Glutamatergic neuron (in vitro differentiated cells): ENCODE results near the gene HMX3. TPM values are rescaled to one million over a fixed set of nuclear protein-coding genes. Genes with fewer than 3 reads are reported as not detected.

Experiments
- DNase-seq: peaks from one replicate; pipeline ENCODE4 v3.0.0; 2022
- H3K27ac Mint-ChIP-seq: one replicate; pipeline ENCODE4 v1.8.0; 2020; ENCODE audit warnings: mild to moderate bottlenecking, mixed read lengths, inconsistent platforms; ENCODE audit not compliant: unreplicated experiment
- H3K27me3 Mint-ChIP-seq: one replicate; pipeline ENCODE4 v1.8.0; 2020; ENCODE audit warnings: mild to moderate bottlenecking, moderate library complexity, mixed read lengths, inconsistent platforms; ENCODE audit not compliant: unreplicated experiment
- H3K36me3 Mint-ChIP-seq: one replicate; pipeline ENCODE4 v1.8.0; 2020; ENCODE audit warnings: mild to moderate bottlenecking, mixed read lengths, inconsistent platforms; ENCODE audit not compliant: unreplicated experiment
- H3K4me1 Mint-ChIP-seq: one replicate; pipeline ENCODE4 v1.8.0; 2020; ENCODE audit warnings: mild to moderate bottlenecking, low read depth, mixed read lengths, inconsistent platforms; ENCODE audit not compliant: unreplicated experiment
- H3K4me3 Mint-ChIP-seq: one replicate; pipeline ENCODE4 v1.8.0; 2020; ENCODE audit warnings: mild to moderate bottlenecking, mixed read lengths, inconsistent platforms; ENCODE audit not compliant: unreplicated experiment
- H3K9me3 Mint-ChIP-seq: one replicate; pipeline ENCODE4 v1.8.0; 2020; ENCODE audit warnings: mild to moderate bottlenecking, moderate library complexity, mixed read lengths, inconsistent platforms; ENCODE audit not compliant: unreplicated experiment
- total RNA-seq: library from RNA; stranded (reverse); fragmentation: NEBNext Ultra II Directional; extraction: Animal tissue kit (Norgen Biotek cat#: 25700); gene quantifications from one replicate; pipeline ENCODE4 v1.2.1, GENCODE V29; 2021; ENCODE audit not compliant: unreplicated experiment
- TF ChIP-seq, protein P1 (sequence below): fragments of 200-600 bp; sonication (generic); IDR thresholded peaks from one replicate; pipeline ENCODE4 v1.5.0; 2021; ENCODE audit not compliant: partially characterized antibody, unreplicated experiment

The HMX3 gene
- total RNA-seq, 1 donor from 2014 or later = not detected

DNA sequence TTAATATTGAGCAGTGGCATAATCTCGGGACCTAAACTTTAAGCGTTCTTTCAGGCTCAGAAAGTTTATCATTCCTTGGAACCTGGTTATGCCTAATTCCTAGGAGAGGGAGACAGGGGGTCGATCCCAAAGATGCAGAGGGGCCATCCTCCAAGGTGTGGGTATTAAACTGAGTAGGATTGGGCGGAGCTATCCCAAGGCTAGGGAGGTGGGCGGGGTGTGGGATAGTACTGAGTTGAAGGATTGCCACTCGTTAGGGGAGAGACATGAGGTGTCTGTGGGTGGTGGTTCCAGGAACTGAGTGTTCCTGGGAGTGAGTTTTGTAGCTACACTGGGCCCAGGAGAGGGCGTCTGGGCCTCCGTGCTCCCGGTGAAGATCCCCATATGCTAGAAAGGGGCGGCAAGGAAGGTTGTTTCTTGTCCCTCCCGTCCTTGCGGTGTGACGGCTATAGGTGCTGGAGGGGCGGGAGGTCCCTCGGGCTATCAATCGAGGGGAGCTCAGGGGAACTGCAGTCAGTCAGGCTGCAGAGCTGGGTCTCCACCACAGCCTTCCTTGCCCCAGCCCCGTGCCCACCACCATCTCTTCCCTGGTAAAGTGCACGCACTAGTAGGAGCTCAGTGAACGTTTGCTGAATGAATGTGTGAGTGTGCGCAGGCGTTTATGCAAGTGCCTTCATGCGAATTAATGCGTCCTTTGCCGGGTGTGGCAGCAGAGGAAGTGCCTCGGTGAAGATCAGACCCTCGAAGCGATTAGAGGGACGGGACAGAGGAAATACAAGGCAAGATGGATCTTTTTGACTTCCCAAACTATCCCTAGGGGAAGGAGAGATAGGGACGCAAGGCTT is 9.1 kb downstream of the HMX3 start:
- H3K9me3 Mint-ChIP-seq = peaks cover 11% of the 10 kb centered on the region
- peak overlapping the region; percentile 65 for H3K4me3 Mint-ChIP-seq
- DNase-seq = no peak
- no peak overlapping the region for H3K27ac Mint-ChIP-seq
- H3K4me1 Mint-ChIP-seq = peaks cover 28% of the 10 kb centered on the region
- TF ChIP-seq, protein P1, sequence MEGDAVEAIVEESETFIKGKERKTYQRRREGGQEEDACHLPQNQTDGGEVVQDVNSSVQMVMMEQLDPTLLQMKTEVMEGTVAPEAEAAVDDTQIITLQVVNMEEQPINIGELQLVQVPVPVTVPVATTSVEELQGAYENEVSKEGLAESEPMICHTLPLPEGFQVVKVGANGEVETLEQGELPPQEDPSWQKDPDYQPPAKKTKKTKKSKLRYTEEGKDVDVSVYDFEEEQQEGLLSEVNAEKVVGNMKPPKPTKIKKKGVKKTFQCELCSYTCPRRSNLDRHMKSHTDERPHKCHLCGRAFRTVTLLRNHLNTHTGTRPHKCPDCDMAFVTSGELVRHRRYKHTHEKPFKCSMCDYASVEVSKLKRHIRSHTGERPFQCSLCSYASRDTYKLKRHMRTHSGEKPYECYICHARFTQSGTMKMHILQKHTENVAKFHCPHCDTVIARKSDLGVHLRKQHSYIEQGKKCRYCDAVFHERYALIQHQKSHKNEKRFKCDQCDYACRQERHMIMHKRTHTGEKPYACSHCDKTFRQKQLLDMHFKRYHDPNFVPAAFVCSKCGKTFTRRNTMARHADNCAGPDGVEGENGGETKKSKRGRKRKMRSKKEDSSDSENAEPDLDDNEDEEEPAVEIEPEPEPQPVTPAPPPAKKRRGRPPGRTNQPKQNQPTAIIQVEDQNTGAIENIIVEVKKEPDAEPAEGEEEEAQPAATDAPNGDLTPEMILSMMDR = no peak
- H3K36me3 Mint-ChIP-seq = no peaks in the 10 kb centered on the region
- H3K27me3 Mint-ChIP-seq = peaks cover 41% of the 10 kb centered on the region

DNA sequence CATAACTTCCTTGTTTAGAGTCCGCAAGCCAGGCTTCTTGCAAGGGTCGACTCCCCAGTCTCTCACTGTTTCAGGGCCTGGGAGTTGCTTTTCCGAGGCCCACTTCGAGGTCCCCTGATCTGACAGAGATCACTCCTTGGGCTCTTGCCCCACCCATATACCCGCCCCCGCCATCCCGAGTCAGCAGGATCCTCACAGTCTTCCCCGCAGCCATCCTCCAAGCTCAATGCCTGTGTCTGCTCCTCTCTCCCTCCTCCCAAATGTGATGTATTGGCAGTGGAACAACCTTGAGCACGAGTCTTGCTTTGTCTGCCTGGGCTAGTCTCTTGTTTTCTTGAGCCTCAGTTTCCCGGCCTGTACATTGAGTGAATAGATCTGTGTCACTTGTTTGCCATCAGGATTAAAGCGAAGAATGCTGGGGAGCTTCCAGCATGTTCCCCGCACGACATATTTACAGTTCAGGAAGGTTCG is 9.8 kb downstream of the HMX3 start:
- peaks cover 27% of the 10 kb centered on the region for H3K4me1 Mint-ChIP-seq
- H3K36me3 Mint-ChIP-seq = no peaks in the 10 kb centered on the region
- peaks cover 41% of the 10 kb centered on the region for H3K27me3 Mint-ChIP-seq
- TF ChIP-seq, protein P1 = no peak
- H3K4me3 Mint-ChIP-seq = no peak overlapping the region
- DNase-seq = no peak
- H3K27ac Mint-ChIP-seq = no peak overlapping the region
- H3K9me3 Mint-ChIP-seq = peaks cover 13% of the 10 kb centered on the region

DNA sequence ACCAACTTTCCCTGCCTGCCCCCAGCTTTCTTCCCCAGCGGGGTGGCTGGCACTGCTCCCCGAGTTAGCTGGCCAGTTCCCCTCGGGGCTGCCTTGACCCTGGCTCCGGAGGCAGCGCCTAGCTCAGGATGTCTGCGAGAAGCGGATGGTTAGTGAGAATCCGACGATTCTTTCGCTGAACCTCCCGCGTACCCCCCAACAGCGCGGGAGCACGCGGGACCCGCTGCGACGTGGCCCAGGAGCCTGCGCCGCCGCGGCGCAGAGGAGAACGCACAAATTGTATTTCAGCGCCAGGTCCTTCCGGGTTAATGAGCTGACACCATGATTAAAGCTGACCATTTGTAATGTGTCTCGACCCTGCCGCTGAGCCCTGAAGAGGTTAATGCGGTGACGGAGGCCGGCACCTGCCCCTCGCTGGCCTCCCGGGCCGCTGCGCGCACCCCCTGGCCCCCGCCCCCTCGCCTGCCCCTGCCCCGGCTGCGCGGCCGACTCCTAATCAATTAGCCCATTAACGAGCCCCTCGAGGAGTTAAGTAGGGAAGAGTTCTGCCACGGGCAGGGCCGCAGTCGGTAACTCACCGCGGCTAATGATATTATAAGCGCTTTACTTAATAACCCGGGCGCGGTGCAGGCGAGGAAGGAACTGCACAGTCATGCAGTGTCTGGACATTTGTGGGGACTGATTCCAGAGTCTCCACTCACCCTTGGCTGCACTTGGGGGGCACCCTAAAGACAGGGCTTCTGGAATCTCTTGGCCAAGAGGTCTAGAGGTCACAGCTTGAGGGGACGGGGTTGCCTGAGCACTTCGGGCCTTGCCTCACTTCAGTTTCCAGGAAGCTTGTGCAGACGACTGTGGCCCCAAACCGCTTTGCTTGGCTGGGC is 10.5 kb downstream of the HMX3 start:
- peak; percentile 82 for DNase-seq
- no peaks in the 10 kb centered on the region for H3K36me3 Mint-ChIP-seq
- TF ChIP-seq, protein P1 = no peak
- peaks cover 13% of the 10 kb centered on the region for H3K9me3 Mint-ChIP-seq
- peak overlapping the region; percentile 11 for H3K4me3 Mint-ChIP-seq
- H3K4me1 Mint-ChIP-seq = peaks cover 26% of the 10 kb centered on the region
- H3K27ac Mint-ChIP-seq = no peak overlapping the region
- H3K27me3 Mint-ChIP-seq = peaks cover 36% of the 10 kb centered on the region

DNA sequence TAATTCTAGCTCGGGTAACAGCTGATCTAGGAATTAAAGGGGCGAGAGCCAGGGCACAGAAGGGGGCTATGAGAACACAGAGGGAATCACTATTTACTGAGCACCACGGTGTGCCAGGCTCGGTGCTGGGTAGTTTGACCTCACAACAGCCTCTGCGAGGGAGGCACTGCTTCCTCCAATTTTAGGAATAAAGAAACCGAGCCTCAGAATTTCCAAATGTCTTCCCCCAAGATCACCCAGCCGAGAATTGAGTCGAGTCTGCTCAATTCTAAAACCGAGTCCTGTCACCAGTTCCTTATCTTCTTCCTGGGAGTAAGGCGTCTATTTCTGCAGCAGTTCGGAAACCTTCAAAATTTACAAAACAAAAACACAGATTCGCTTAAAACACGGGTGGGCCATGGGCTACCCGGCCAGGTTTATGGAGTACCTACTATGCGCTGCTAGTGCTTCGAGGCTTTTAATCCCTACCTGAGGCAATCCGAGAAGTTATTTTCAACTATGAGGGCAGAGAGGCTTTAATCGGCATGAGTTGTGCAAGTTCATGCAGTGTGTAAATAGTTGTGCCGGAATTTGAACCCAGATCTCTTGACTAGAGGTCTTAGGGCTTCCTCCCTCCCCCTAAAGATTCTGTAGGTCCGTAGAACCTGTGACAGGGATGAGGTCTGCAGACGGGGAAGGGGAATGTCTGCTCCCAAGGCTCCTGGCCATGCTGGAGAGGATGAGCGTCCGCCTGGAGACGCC is 11.3 kb downstream of the HMX3 start:
- Mint-ChIP-seq H3K4me1 (peaks cover 31% of the 10 kb centered on the region), H3K27me3 (peaks cover 38% of the 10 kb centered on the region), H3K27ac (no peak overlapping the region), H3K36me3 (no peaks in the 10 kb centered on the region), H3K4me3 (peak overlapping the region; percentile 11), H3K9me3 (peaks cover 14% of the 10 kb centered on the region)
- TF ChIP-seq, protein P1 = no peak
- DNase-seq = no peak
